ENCODE measurements around the gene ATP7B. TPM values are rescaled to one million over a fixed set of nuclear protein-coding genes. Genes with fewer than 3 reads are reported as not detected.
"Not testable (repeated sequence)": the region's sequence is repeated elsewhere in the genome, so short reads cannot be mapped to it uniquely, and the experiment has no call there.

The ATP7B gene
- total RNA-seq, 2 donors from 2014 or later: 1.1 to 2.3 TPM

- not testable (repeated sequence) for H3K9me3 ChIP-seq (ENCODE audit: control insufficient read depth, low read length, poor library complexity, severe bottlenecking); ATAC-seq; H3K36me3 Mint-ChIP-seq (ENCODE audit: low read depth); H3K4me3 Mint-ChIP-seq; DNase-seq; H3K4me1 Mint-ChIP-seq; H3K27ac Mint-ChIP-seq
- peaks cover 14% of the 10 kb centered on the region for H3K27me3 Mint-ChIP-seq
These were observed 28.0 kb downstream of the ATP7B start for GRCh38 chr13:51983292-51983691.

GRCh38 chr13:51981355-51981754 lies 29.9 kb downstream of the ATP7B start:
- ATAC-seq: no peak
- no peak overlapping the region for H3K27ac Mint-ChIP-seq
- no peaks in the 10 kb centered on the region for H3K4me1 Mint-ChIP-seq
- no peak overlapping the region for H3K4me3 Mint-ChIP-seq
- no peaks in the 10 kb centered on the region for H3K9me3 ChIP-seq (ENCODE audit: control insufficient read depth, low read length, poor library complexity, severe bottlenecking)
- no peak for DNase-seq
- peaks cover 11% of the 10 kb centered on the region for H3K27me3 Mint-ChIP-seq
- no peaks in the 10 kb centered on the region for H3K36me3 Mint-ChIP-seq (ENCODE audit: low read depth)

- Mint-ChIP-seq H3K4me3 (no peak overlapping the region), H3K4me1 (no peaks in the 10 kb centered on the region), H3K27me3 (peaks cover 11% of the 10 kb centered on the region), H3K36me3 (ENCODE audit: low read depth) (no peaks in the 10 kb centered on the region), H3K27ac (no peak overlapping the region)
- no peaks in the 10 kb centered on the region for H3K9me3 ChIP-seq (ENCODE audit: control insufficient read depth, low read length, poor library complexity, severe bottlenecking)
- DNase-seq (no peak), ATAC-seq (no peak)
These were observed 30.3 kb downstream of the ATP7B start for GRCh38 chr13:51980908-51981307.

- H3K9me3 ChIP-seq (ENCODE audit: control insufficient read depth, low read length, poor library complexity, severe bottlenecking): no peaks in the 10 kb centered on the region
- H3K4me1 Mint-ChIP-seq: no peaks in the 10 kb centered on the region
- H3K4me3 Mint-ChIP-seq: no peak overlapping the region
- DNase-seq (no peak), ATAC-seq (no peak)
- H3K27me3 Mint-ChIP-seq: peaks cover 11% of the 10 kb centered on the region
- H3K27ac Mint-ChIP-seq: no peak overlapping the region
- H3K36me3 Mint-ChIP-seq (ENCODE audit: low read depth): no peaks in the 10 kb centered on the region
These were observed 32.3 kb downstream of the ATP7B start for GRCh38 chr13:51978796-51979556.

- DNase-seq (no peak), ATAC-seq (no peak)
- no peaks in the 10 kb centered on the region for H3K9me3 ChIP-seq (ENCODE audit: control insufficient read depth, low read length, poor library complexity, severe bottlenecking)
- Mint-ChIP-seq H3K27ac (no peak overlapping the region), H3K27me3 (peaks cover 4% of the 10 kb centered on the region), H3K4me3 (no peak overlapping the region), H3K36me3 (ENCODE audit: low read depth) (no peaks in the 10 kb centered on the region), H3K4me1 (no peaks in the 10 kb centered on the region)
These were observed 33.6 kb downstream of the ATP7B start for GRCh38 chr13:51977625-51978024.

- H3K9me3 ChIP-seq (ENCODE audit: control insufficient read depth, low read length, poor library complexity, severe bottlenecking): no peaks in the 10 kb centered on the region
- no peak overlapping the region for H3K27ac Mint-ChIP-seq
- H3K27me3 Mint-ChIP-seq: peaks cover 4% of the 10 kb centered on the region
- no peak for DNase-seq
- no peaks in the 10 kb centered on the region for H3K4me1 Mint-ChIP-seq
- no peak overlapping the region for H3K4me3 Mint-ChIP-seq
- no peak for ATAC-seq
- H3K36me3 Mint-ChIP-seq (ENCODE audit: low read depth): no peaks in the 10 kb centered on the region
These were observed 34.4 kb downstream of the ATP7B start for GRCh38 chr13:51976890-51977289.

- H3K36me3 Mint-ChIP-seq (ENCODE audit: low read depth): no peaks in the 10 kb centered on the region
- no peak overlapping the region for H3K4me3 Mint-ChIP-seq
- H3K27me3 Mint-ChIP-seq: peaks cover 4% of the 10 kb centered on the region
- DNase-seq (no peak), ATAC-seq (no peak)
- no peaks in the 10 kb centered on the region for H3K9me3 ChIP-seq (ENCODE audit: control insufficient read depth, low read length, poor library complexity, severe bottlenecking)
- no peak overlapping the region for H3K27ac Mint-ChIP-seq
- H3K4me1 Mint-ChIP-seq: peaks cover under 1% of the 10 kb centered on the region
These were observed 34.8 kb downstream of the ATP7B start for GRCh38 chr13:51976423-51976822.

- Mint-ChIP-seq H3K4me1 (peaks cover 16% of the 10 kb centered on the region), H3K4me3 (no peak overlapping the region), H3K27ac (no peak overlapping the region), H3K36me3 (ENCODE audit: low read depth) (no peaks in the 10 kb centered on the region), H3K27me3 (peaks cover 4% of the 10 kb centered on the region)
- ATAC-seq (no peak), DNase-seq (no peak)
- H3K9me3 ChIP-seq (ENCODE audit: control insufficient read depth, low read length, poor library complexity, severe bottlenecking): no peaks in the 10 kb centered on the region
These were observed 36.8 kb downstream of the ATP7B start for GRCh38 chr13:51974482-51974881.

- Mint-ChIP-seq H3K27me3 (peaks cover 4% of the 10 kb centered on the region), H3K27ac (no peak overlapping the region), H3K36me3 (ENCODE audit: low read depth) (no peaks in the 10 kb centered on the region), H3K4me3 (peak overlapping the region; percentile 37), H3K4me1 (peaks cover 30% of the 10 kb centered on the region)
- ATAC-seq (no peak), DNase-seq (no peak)
- H3K9me3 ChIP-seq (ENCODE audit: control insufficient read depth, low read length, poor library complexity, severe bottlenecking): no peaks in the 10 kb centered on the region
These were observed 39.5 kb downstream of the ATP7B start for GRCh38 chr13:51971520-51972426.

- H3K9me3 ChIP-seq (ENCODE audit: control insufficient read depth, low read length, poor library complexity, severe bottlenecking): no peaks in the 10 kb centered on the region
- H3K36me3 Mint-ChIP-seq (ENCODE audit: low read depth): no peaks in the 10 kb centered on the region
- H3K4me1 Mint-ChIP-seq: peaks cover 38% of the 10 kb centered on the region
- DNase-seq (no peak), ATAC-seq (peak; percentile 74)
- H3K27me3 Mint-ChIP-seq: no peaks in the 10 kb centered on the region
- H3K4me3 Mint-ChIP-seq: peak overlapping the region; percentile 66
- peak overlapping the region; percentile 68 for H3K27ac Mint-ChIP-seq
These were observed 40.9 kb downstream of the ATP7B start for GRCh38 chr13:51970349-51970748.

- Mint-ChIP-seq H3K4me1 (peaks cover 41% of the 10 kb centered on the region), H3K27me3 (no peaks in the 10 kb centered on the region), H3K36me3 (ENCODE audit: low read depth) (no peaks in the 10 kb centered on the region), H3K27ac (peak overlapping the region; percentile 39), H3K4me3 (peak overlapping the region; percentile 57)
- H3K9me3 ChIP-seq (ENCODE audit: control insufficient read depth, low read length, poor library complexity, severe bottlenecking): no peaks in the 10 kb centered on the region
- DNase-seq (no peak), ATAC-seq (no peak)
These were observed 43.5 kb downstream of the ATP7B start for GRCh38 chr13:51967482-51968446.

- H3K4me3 Mint-ChIP-seq: no peak overlapping the region
These were observed 45.1 kb downstream of the ATP7B start for GRCh38 chr13:51966186-51966585.

More at GRCh38 chr13:51966186-51966585, 45.1 kb downstream of the ATP7B start:
- Mint-ChIP-seq H3K4me1 (peaks cover 43% of the 10 kb centered on the region), H3K27ac (no peak overlapping the region), H3K27me3 (no peaks in the 10 kb centered on the region), H3K36me3 (ENCODE audit: low read depth) (no peaks in the 10 kb centered on the region)
- DNase-seq (no peak), ATAC-seq (no peak)
- no peaks in the 10 kb centered on the region for H3K9me3 ChIP-seq (ENCODE audit: control insufficient read depth, low read length, poor library complexity, severe bottlenecking)
